Measurements from ENCODE around the gene FSTL4.

The FSTL4 gene

DNA sequence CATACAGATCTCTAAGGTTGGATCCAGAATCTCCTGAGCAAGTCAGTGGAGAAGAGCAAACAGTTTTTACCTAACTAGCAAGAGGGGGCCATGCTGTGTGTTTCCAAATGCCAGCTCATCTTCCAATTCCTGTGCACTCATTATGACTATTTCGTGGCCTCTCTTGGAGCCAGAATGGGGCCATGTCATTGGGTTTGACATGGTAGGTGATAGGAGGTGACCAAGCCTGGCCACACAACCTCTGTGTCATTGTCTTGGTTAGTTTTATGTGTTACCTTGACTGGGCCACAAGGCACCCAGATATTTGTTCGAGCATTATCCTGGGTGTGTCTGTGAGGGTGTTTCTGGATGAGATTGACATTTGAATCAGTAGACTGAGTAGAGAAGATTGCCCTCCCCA, 354.4 kb downstream of the FSTL4 start:
- ChIA-PET CTCF (interaction anchor here (0.5 to 0.9 kb wide), 2 partner anchors 13 to 901 kb away, joined by 4 read pairs; no protein-coding TSS in a partner anchor), POLR2A (no interaction called here)
- DNase-seq, result no peak
- WGBS (ENCODE audit: insufficient coverage), result 100% methylated on average over 1 of the region's 2 CpGs
- H3K27me3 ChIP-seq (replicated peaks in 2 of 5; ENCODE audit: control insufficient read depth in 4 of 5, insufficient read depth in 5 of 5, low read length in 4 of 5), result no peaks in the 10 kb centered on the region
- no peaks in the 10 kb centered on the region for H3K9me3 ChIP-seq (ENCODE audit: control extremely low read depth in 1 of 5, control insufficient read depth in 4 of 5, insufficient read depth in 2 of 5, low read depth in 1 of 5, low read length in 4 of 5)
- H3K36me3 ChIP-seq (ENCODE audit: control insufficient read depth in 4 of 4, insufficient read depth in 4 of 4, low read length in 3 of 4), result no peaks in the 10 kb centered on the region
- H3K4me3 ChIP-seq (ENCODE audit: control insufficient read depth in 1 of 7, extremely low read depth in 1 of 7, insufficient read depth in 4 of 7, low read depth in 2 of 7, low read length in 6 of 7), result no peak overlapping the region
- H3K4me1 ChIP-seq (ENCODE audit: control extremely low read depth in 1 of 4, control insufficient read depth in 4 of 4, insufficient read depth in 4 of 4, low read length in 3 of 4), result no peaks in the 10 kb centered on the region
- H3K27ac ChIP-seq (ENCODE audit: insufficient read depth in 1 of 2, low read depth in 1 of 2, low read length in 2 of 2, poor library complexity in 1 of 2, severe bottlenecking in 2 of 2), result no peak overlapping the region

DNA sequence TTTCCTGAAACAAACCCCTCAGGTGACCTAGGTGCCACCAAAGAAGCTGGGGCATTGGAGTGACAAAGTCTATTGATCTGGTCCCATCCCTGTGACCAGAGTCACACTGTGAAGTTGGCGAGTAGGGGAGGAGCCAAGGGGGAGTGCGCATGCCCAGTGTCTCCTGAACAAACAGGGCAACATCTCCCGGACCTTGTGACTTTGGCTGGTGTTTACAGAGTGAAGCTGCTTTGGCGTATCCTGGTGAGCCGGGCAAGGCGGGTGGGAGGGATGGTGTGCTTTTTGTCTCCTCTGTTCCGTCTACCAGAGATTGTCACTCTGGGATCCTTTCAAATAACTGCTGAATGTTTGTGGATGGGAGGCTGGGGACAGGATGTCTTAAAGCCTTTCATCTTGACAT, 356.1 kb downstream of the FSTL4 start:
- Histone ChIP-seq H3K27me3 (replicated peaks in 2 of 5; ENCODE audit: control insufficient read depth in 4 of 5, insufficient read depth in 5 of 5, low read length in 4 of 5) (no peaks in the 10 kb centered on the region), H3K36me3 (ENCODE audit: control insufficient read depth in 4 of 4, insufficient read depth in 4 of 4, low read length in 3 of 4) (no peaks in the 10 kb centered on the region), H3K27ac (ENCODE audit: insufficient read depth in 1 of 2, low read depth in 1 of 2, low read length in 2 of 2, poor library complexity in 1 of 2, severe bottlenecking in 2 of 2) (no peak overlapping the region), H3K9me3 (ENCODE audit: control extremely low read depth in 1 of 5, control insufficient read depth in 4 of 5, insufficient read depth in 2 of 5, low read depth in 1 of 5, low read length in 4 of 5) (no peaks in the 10 kb centered on the region), H3K4me1 (ENCODE audit: control extremely low read depth in 1 of 4, control insufficient read depth in 4 of 4, insufficient read depth in 4 of 4, low read length in 3 of 4) (no peaks in the 10 kb centered on the region), H3K4me3 (ENCODE audit: control insufficient read depth in 1 of 7, extremely low read depth in 1 of 7, insufficient read depth in 4 of 7, low read depth in 2 of 7, low read length in 6 of 7) (no peak overlapping the region)
- POLR2A ChIA-PET, result interaction anchor here (0.5 kb wide), 1 partner anchor 1019 kb away, joined by 3 read pairs; no protein-coding TSS in a partner anchor
- no peak for DNase-seq
- WGBS (ENCODE audit: insufficient coverage), result 100% methylated on average over 7 of the region's 7 CpGs
- CTCF ChIA-PET, result interaction anchor here (0.9 kb wide), 1 partner anchor 10 kb away, joined by 3 read pairs; no protein-coding TSS in a partner anchor

DNA sequence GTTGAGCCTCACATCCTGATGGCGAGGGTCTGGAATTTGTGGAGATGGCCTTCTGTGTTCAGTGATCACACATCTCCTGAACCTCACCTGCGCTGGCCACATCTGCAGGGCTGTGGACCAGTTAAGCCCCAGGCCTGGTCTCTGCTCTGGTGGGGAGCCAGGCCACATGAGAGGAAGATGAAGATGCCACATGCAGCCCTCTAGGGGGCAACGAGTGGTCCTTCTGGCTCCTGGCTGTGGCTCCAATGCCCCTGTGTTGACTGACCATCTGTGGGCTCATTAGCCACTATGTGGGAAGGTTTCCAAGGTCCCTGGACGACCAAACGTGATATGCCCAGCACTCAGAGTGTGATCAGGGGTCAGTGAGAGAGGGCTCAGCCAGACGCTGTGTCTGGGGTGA, 357.5 kb downstream of the FSTL4 start:
- WGBS (ENCODE audit: insufficient coverage), result 95% methylated on average over 6 of the region's 6 CpGs
- Histone ChIP-seq H3K4me1 (ENCODE audit: control extremely low read depth in 1 of 4, control insufficient read depth in 4 of 4, insufficient read depth in 4 of 4, low read length in 3 of 4) (no peaks in the 10 kb centered on the region), H3K9me3 (ENCODE audit: control extremely low read depth in 1 of 5, control insufficient read depth in 4 of 5, insufficient read depth in 2 of 5, low read depth in 1 of 5, low read length in 4 of 5) (no peaks in the 10 kb centered on the region), H3K36me3 (ENCODE audit: control insufficient read depth in 4 of 4, insufficient read depth in 4 of 4, low read length in 3 of 4) (no peaks in the 10 kb centered on the region), H3K4me3 (ENCODE audit: control insufficient read depth in 1 of 7, extremely low read depth in 1 of 7, insufficient read depth in 4 of 7, low read depth in 2 of 7, low read length in 6 of 7) (no peak overlapping the region), H3K27ac (ENCODE audit: insufficient read depth in 1 of 2, low read depth in 1 of 2, low read length in 2 of 2, poor library complexity in 1 of 2, severe bottlenecking in 2 of 2) (no peak overlapping the region), H3K27me3 (replicated peaks in 2 of 5; ENCODE audit: control insufficient read depth in 4 of 5, insufficient read depth in 5 of 5, low read length in 4 of 5) (no peaks in the 10 kb centered on the region)
- DNase-seq, result no peak
- ChIA-PET CTCF (no interaction called here), POLR2A (no interaction called here)

DNA sequence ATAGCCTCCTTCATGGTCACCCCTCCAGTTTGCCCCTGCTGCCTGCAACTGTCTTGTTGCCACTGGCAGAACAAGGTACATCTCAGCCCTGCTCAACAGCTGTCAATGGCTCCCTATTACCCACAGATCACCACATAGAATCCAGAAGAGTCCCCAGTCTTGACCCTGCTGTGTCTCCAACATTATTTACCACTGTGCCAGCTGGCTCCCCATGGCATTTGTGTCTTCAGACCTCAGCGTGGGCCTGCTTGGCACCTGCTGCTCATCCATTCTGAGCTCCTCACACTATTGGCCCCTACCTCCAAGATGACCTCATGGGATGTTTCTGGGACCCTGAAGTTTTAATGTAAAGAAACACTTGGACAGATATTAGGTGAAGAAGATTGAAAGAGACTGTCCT, 358.7 kb downstream of the FSTL4 start:
- CTCF ChIA-PET, result no interaction called here
- H3K9me3 ChIP-seq (ENCODE audit: control extremely low read depth in 1 of 5, control insufficient read depth in 4 of 5, insufficient read depth in 2 of 5, low read depth in 1 of 5, low read length in 4 of 5), result no peaks in the 10 kb centered on the region
- POLR2A ChIA-PET, result no interaction called here

DNA sequence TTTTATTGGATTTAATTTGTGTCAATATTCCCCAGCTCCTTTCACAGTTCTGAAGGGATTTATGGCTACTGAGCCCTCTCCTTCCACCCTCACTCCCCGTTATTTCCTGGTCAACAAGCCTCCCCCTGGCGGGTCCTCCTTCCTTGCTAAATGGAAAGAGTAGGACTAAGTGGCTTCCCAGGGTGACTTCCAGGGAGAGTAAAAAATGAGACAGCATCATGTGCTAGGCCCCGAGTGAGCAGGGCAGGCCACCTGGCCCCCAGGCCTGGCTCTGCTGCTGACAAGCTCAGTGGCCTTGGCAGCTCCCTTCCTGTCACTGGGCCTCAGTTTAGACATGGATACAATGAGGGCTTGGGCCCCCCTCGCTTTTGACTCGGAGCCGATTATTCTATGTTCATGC, 359.3 kb downstream of the FSTL4 start:
- H3K4me3 ChIP-seq (ENCODE audit: control insufficient read depth in 1 of 7, extremely low read depth in 1 of 7, insufficient read depth in 4 of 7, low read depth in 2 of 7, low read length in 6 of 7), result no peak overlapping the region
- H3K9me3 ChIP-seq (ENCODE audit: control extremely low read depth in 1 of 5, control insufficient read depth in 4 of 5, insufficient read depth in 2 of 5, low read depth in 1 of 5, low read length in 4 of 5), result no peaks in the 10 kb centered on the region
- no peaks in the 10 kb centered on the region for H3K27me3 ChIP-seq (replicated peaks in 2 of 5; ENCODE audit: control insufficient read depth in 4 of 5, insufficient read depth in 5 of 5, low read length in 4 of 5)
- CTCF ChIA-PET, result no interaction called here
- no peak for DNase-seq
- no peaks in the 10 kb centered on the region for H3K4me1 ChIP-seq (ENCODE audit: control extremely low read depth in 1 of 4, control insufficient read depth in 4 of 4, insufficient read depth in 4 of 4, low read length in 3 of 4)
- POLR2A ChIA-PET, result no interaction called here
- no peak overlapping the region for H3K27ac ChIP-seq (ENCODE audit: insufficient read depth in 1 of 2, low read depth in 1 of 2, low read length in 2 of 2, poor library complexity in 1 of 2, severe bottlenecking in 2 of 2)
- 95% methylated on average over 5 of the region's 6 CpGs for WGBS (ENCODE audit: insufficient coverage)
- H3K36me3 ChIP-seq (ENCODE audit: control insufficient read depth in 4 of 4, insufficient read depth in 4 of 4, low read length in 3 of 4), result no peaks in the 10 kb centered on the region

More for the DNA sequence above, 358.7 kb downstream of the FSTL4 start:
- H3K27ac ChIP-seq (ENCODE audit: insufficient read depth in 1 of 2, low read depth in 1 of 2, low read length in 2 of 2, poor library complexity in 1 of 2, severe bottlenecking in 2 of 2), result no peak overlapping the region
- no peaks in the 10 kb centered on the region for H3K27me3 ChIP-seq (replicated peaks in 2 of 5; ENCODE audit: control insufficient read depth in 4 of 5, insufficient read depth in 5 of 5, low read length in 4 of 5)
- no peak overlapping the region for H3K4me3 ChIP-seq (ENCODE audit: control insufficient read depth in 1 of 7, extremely low read depth in 1 of 7, insufficient read depth in 4 of 7, low read depth in 2 of 7, low read length in 6 of 7)
- WGBS (ENCODE audit: insufficient coverage), result 86% methylated on average over 1 of the region's 1 CpG
- no peaks in the 10 kb centered on the region for H3K36me3 ChIP-seq (ENCODE audit: control insufficient read depth in 4 of 4, insufficient read depth in 4 of 4, low read length in 3 of 4)
- DNase-seq, result no peak
- H3K4me1 ChIP-seq (ENCODE audit: control extremely low read depth in 1 of 4, control insufficient read depth in 4 of 4, insufficient read depth in 4 of 4, low read length in 3 of 4), result no peaks in the 10 kb centered on the region

DNA sequence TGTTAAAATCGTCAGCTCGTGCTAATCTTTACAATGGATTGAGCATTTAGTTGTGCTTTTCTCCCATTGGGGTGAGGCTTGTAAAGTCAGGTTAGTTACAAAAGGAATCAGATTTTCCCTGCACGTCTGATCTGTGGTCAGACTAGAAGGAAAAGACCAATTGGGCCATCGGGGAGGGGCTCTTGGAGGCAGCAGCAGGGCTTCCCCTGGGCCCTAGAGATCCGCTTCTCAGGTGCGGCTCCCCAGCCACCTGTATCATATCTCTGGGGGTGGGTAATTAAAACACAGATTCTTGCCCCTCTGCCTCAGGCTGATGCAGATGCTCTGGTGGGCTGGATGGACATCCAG, 360.2 kb downstream of the FSTL4 start:
- 70% methylated on average over 4 of the region's 6 CpGs for WGBS (ENCODE audit: insufficient coverage)

DNA sequence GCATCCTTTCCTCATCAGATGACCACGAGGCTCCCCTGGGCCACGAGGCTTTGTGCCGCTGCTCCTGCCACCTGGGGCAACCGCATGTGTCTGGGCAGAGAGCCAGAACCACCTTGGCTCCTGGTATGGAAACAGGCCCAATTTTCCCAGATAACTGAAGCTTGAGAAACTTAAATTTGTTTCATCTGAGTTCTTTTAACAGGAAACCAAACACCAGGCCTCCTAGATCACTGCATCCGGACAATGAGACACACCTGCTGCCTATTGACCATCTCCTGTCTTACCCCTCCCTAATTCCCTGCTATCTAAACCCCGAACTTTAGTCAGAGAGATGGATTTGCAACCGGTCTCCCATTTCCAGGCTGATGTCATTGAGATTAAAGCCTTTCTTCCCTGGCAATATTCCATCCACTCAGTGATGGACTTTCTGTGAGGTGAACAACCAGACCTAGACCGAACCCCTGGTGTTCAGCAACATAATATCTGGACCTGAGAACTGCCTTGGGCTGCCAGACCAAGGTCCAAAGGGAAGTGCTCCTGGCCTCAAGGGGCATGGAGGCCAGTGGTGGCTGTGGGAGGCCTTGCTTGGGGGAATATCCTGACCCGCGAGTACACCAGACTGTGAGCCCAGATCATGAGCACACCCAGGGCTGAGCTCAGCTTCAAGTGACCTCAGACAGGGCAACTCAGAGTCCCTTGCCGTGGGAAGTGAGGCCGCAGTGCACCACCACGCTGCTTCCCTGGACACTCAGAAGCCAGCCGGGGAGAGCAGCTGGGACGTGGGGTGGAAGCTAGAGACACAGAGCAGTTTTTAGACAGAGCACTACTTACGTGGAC, 360.8 kb downstream of the FSTL4 start:
- Histone ChIP-seq H3K4me1 (ENCODE audit: control extremely low read depth in 1 of 4, control insufficient read depth in 4 of 4, insufficient read depth in 4 of 4, low read length in 3 of 4) (peaks cover 0 to 9% (median 3%) of the 10 kb centered on the region in 4 experiments), H3K36me3 (ENCODE audit: control insufficient read depth in 4 of 4, insufficient read depth in 4 of 4, low read length in 3 of 4) (no peaks in the 10 kb centered on the region), H3K27me3 (replicated peaks in 2 of 5; ENCODE audit: control insufficient read depth in 4 of 5, insufficient read depth in 5 of 5, low read length in 4 of 5) (no peaks in the 10 kb centered on the region), H3K27ac (ENCODE audit: insufficient read depth in 1 of 2, low read depth in 1 of 2, low read length in 2 of 2, poor library complexity in 1 of 2, severe bottlenecking in 2 of 2) (no peak overlapping the region), H3K4me3 (ENCODE audit: control insufficient read depth in 1 of 7, extremely low read depth in 1 of 7, insufficient read depth in 4 of 7, low read depth in 2 of 7, low read length in 6 of 7) (no peak overlapping the region), H3K9me3 (ENCODE audit: control extremely low read depth in 1 of 5, control insufficient read depth in 4 of 5, insufficient read depth in 2 of 5, low read depth in 1 of 5, low read length in 4 of 5) (no peaks in the 10 kb centered on the region)
- POLR2A ChIA-PET, result no interaction called here
- DNase-seq, result no peak
- WGBS (ENCODE audit: insufficient coverage), result 89% methylated on average over 15 of the region's 16 CpGs
- CTCF ChIA-PET, result interaction anchor here (1.7 kb wide), 1 partner anchor 141 kb away, joined by 4 read pairs; no protein-coding TSS in a partner anchor

More for the DNA sequence above, 360.2 kb downstream of the FSTL4 start:
- Histone ChIP-seq H3K36me3 (ENCODE audit: control insufficient read depth in 4 of 4, insufficient read depth in 4 of 4, low read length in 3 of 4) (no peaks in the 10 kb centered on the region), H3K4me3 (ENCODE audit: control insufficient read depth in 1 of 7, extremely low read depth in 1 of 7, insufficient read depth in 4 of 7, low read depth in 2 of 7, low read length in 6 of 7) (no peak overlapping the region), H3K4me1 (ENCODE audit: control extremely low read depth in 1 of 4, control insufficient read depth in 4 of 4, insufficient read depth in 4 of 4, low read length in 3 of 4) (peaks cover 0 to 6% (median under 1%) of the 10 kb centered on the region in 4 experiments), H3K27ac (ENCODE audit: insufficient read depth in 1 of 2, low read depth in 1 of 2, low read length in 2 of 2, poor library complexity in 1 of 2, severe bottlenecking in 2 of 2) (no peak overlapping the region), H3K9me3 (ENCODE audit: control extremely low read depth in 1 of 5, control insufficient read depth in 4 of 5, insufficient read depth in 2 of 5, low read depth in 1 of 5, low read length in 4 of 5) (no peaks in the 10 kb centered on the region), H3K27me3 (replicated peaks in 2 of 5; ENCODE audit: control insufficient read depth in 4 of 5, insufficient read depth in 5 of 5, low read length in 4 of 5) (no peaks in the 10 kb centered on the region)
- POLR2A ChIA-PET, result no interaction called here
- CTCF ChIA-PET, result no interaction called here
- no peak for DNase-seq

Data from common myeloid progenitor, CD34-positive (primary cell).